Measurements from ENCODE around the gene C11orf24.

C11orf24 gene

DNA sequence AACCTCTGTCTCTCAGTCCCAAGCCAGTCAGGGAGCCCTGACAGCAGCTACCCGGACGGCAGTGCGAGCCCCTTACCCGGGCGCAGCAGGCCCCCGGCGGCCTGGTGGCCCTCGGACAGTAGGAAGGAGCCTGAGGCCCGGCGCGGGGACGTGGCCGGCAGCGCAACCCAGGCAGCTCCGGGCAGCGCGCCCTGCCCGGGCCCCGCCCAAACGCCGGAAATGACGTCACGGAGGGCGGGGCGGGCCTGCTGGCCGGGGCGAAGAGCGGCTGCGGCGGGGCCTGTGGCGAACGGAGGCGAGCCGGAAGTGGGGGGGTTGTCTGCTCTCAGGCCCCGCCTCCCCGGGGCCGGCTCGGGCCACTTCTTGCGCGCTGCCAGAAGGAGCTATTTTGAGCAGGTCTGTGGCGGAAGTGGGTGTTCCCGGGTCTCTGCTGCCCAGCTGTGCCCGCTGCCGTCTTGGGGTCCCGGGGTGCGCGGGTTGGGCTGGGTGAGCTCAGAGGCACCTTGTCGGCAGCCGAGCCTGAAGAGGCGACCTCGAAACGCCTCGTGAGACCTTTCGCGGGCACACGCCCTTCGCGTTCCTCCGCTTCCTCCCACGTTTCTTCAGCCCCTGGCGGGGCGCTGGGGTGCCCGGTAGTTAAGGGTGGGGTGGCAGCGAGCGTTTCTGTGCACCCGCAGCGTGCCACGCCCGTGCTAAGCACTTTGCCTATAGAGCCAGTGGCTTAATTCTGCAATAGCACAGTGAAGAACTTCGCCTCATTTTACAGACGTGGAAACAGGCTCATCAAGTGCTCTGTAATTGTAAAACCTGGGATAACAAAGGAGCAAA lies at the start of gene C11orf24:
Gene C11orf24 (minus strand): TSS at position 193 of the 828 bp plus-strand sequence. CDS start 8,206 bp downstream, outside the sequence.
- DNase-seq, result peak; percentile 97
- H3K9me3 Mint-ChIP-seq, result no peaks in the 10 kb centered on the region
- H3K27ac Mint-ChIP-seq, result peak within 1 kb of the TSS; percentile 98
- TF ChIP-seq, protein P1, sequence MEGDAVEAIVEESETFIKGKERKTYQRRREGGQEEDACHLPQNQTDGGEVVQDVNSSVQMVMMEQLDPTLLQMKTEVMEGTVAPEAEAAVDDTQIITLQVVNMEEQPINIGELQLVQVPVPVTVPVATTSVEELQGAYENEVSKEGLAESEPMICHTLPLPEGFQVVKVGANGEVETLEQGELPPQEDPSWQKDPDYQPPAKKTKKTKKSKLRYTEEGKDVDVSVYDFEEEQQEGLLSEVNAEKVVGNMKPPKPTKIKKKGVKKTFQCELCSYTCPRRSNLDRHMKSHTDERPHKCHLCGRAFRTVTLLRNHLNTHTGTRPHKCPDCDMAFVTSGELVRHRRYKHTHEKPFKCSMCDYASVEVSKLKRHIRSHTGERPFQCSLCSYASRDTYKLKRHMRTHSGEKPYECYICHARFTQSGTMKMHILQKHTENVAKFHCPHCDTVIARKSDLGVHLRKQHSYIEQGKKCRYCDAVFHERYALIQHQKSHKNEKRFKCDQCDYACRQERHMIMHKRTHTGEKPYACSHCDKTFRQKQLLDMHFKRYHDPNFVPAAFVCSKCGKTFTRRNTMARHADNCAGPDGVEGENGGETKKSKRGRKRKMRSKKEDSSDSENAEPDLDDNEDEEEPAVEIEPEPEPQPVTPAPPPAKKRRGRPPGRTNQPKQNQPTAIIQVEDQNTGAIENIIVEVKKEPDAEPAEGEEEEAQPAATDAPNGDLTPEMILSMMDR (IDR thresholded peaks at IDR 0.05), result no peak
- H3K36me3 Mint-ChIP-seq (ENCODE audit: low read depth), result peaks cover 26% of the 10 kb centered on the region
- peaks cover 28% of the 10 kb centered on the region for H3K4me1 Mint-ChIP-seq
- peak within 1 kb of the TSS; percentile 98 for H3K4me3 Mint-ChIP-seq
- no peaks in the 10 kb centered on the region for H3K27me3 Mint-ChIP-seq (ENCODE audit: low read depth, poor library complexity)

DNA sequence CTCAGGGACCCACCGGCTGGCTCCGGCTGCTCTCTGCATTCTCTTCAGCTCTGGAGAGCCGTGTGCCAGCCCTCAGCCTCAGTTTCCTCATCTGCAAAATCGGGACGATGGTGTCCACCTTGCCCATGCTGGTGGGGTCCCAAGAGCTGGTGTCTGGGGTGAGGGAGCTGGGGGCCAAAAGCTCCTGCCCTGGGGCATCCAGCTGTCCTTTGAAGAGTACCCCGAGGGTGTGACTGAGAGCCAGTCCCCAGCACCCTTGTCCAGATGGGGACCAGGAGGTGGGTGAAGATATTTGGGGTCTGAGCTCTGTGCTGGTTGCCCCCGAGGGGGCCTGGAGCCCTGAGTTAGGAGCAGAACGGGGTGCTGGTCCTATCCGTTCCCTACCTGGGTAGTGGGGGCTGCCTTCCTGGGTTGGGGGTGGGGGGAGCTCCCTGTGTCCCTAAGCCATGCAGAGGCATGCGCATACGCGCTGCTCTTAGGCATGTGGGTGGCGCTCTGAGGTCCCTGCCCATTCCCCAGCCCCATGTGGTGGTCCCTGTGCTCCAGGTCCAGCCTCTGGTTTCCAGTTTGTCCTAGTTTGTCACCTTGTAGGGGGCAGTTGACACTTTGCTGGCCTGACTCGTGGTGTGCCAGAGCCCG lies 45.5 kb upstream of the C11orf24 start:
- no peak for DNase-seq
- Mint-ChIP-seq H3K27ac (no peak overlapping the region), H3K4me1 (peaks cover 44% of the 10 kb centered on the region), H3K27me3 (ENCODE audit: low read depth, poor library complexity) (peaks cover 7% of the 10 kb centered on the region), H3K36me3 (ENCODE audit: low read depth) (peaks cover 29% of the 10 kb centered on the region), H3K4me3 (no peak overlapping the region), H3K9me3 (peaks cover 19% of the 10 kb centered on the region)
- TF ChIP-seq, protein P1 (IDR thresholded peaks at IDR 0.05), result no peak

DNA sequence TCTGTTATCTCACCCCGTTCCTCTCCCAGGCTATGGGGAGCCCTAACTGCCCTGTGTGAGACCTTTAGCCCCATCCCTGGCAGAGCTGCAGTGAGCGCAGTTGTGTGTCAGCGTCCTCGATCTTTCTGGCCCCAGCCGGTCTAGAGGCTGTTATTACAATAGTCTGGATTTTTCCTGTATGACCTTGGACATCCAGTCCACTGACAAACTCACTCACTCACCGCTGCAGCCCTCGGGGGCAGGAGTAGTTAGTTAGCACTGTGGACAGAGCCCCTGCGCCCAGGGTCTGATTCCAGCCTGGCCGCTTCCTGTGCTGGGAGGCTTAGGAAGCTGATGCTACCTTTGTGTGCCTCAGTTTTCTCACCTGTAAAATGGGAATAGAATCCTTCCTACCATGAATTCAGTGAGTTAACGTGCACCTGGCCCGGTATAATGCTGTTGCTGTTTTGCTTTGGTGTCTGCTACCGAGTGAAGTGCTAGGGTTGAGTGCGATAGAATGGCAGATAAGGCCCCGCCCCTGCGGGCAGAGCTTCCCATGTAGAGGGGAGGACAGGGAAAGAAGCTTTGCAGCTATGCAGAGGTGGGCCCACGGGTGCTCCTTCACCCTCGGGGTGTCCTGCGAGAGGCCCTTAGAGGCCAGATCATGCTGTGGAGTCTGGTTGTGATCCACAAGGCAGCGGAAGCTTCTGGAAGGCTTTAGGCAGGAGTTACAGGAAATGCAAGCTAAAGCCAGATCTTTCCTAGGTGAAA lies 43.6 kb upstream of the C11orf24 start:
- no peak for DNase-seq
- Mint-ChIP-seq H3K36me3 (ENCODE audit: low read depth) (peaks cover 11% of the 10 kb centered on the region), H3K27me3 (ENCODE audit: low read depth, poor library complexity) (peaks cover 7% of the 10 kb centered on the region), H3K9me3 (peaks cover 4% of the 10 kb centered on the region), H3K27ac (peak overlapping the region; percentile 29), H3K4me3 (peak overlapping the region; percentile 94), H3K4me1 (peaks cover 50% of the 10 kb centered on the region)
- TF ChIP-seq, protein P1 (IDR thresholded peaks at IDR 0.05), result no peak

DNA sequence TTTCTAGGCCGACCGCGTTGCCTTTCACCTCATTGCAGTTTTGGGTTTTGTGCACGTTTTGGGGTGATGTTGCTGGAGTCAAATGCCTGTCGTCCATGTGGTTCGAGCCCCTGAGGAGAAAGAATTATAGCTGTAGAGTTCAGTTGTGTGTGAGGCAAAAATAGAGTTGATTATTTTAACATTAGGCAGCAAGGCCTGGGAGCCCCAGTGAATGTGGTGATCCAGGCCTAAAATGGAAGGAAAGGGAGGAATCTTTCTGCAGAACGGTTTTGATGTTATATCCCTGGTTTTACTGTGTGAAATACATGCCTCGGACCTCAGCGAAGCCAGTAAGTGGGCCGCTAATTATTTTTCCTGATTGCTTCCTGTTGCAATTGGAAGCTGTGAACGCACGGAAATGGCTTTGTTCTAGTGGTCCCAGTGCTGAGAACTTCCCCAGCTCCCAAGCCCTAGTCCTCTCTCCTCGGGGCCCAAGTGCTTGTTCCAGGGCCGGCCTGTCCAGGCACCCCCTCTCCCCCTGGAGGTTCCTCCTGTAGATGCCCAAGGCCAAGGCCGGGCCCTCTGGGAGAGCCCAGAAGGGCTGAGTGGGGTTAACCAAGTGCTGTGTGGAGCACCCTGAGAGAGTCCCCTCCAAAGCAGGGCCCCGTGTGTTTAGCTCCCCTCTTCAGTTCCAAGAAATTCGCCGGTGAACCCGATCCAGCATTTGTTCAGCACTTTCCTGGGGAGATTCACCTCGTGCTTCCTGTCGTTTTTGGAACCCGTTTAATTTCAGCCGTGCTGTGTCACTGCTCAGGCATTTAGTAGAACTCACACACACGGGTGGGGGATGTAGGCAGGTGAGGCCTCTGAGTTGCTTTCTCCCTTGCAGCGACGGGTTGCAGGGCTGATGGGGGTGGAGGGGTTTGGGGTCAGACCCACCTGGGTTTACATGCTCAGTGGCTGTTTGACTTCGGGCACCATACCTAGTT lies 42.7 kb upstream of the C11orf24 start:
- TF ChIP-seq, protein P1 (IDR thresholded peaks at IDR 0.05), result no peak
- Mint-ChIP-seq H3K9me3 (no peaks in the 10 kb centered on the region), H3K27ac (peak overlapping the region; percentile 91), H3K4me1 (peaks cover 58% of the 10 kb centered on the region), H3K4me3 (peak overlapping the region; percentile 94), H3K36me3 (ENCODE audit: low read depth) (peaks cover 2% of the 10 kb centered on the region), H3K27me3 (ENCODE audit: low read depth, poor library complexity) (peaks cover 7% of the 10 kb centered on the region)
- DNase-seq, result no peak

DNA sequence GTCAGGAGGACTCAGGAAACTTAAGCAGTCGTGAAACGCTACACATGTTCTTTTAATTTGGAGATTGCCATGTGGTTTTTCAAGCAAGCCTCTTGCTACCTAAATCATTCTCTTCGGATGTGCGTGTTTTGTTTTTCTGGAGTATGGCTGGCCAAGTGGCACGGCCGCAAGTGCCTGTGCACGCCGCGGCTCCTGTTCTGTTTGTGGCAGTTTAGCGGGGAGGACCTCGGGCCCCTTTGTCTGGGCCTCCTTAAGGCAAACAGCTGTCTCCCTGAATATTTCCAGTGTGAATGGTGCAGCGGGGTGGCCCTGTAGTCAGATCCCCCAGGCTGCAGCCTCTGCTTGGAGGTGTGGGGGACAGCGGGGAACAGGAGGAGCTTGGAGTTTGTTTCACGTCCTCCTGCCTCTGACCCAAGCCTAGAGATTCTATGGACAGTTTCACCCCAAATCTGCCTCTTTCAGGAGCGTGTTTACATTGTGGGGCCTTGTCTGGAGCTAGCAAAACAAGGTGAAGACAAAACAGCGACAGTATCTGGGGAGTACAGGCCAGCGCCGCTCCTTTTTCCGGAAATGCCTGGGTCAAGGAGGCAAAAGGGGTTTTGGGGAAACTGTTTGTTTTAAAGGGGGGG lies 41.9 kb upstream of the C11orf24 start:
- Mint-ChIP-seq H3K27me3 (ENCODE audit: low read depth, poor library complexity) (peaks cover 7% of the 10 kb centered on the region), H3K4me1 (peaks cover 58% of the 10 kb centered on the region), H3K27ac (peak overlapping the region; percentile 91), H3K9me3 (no peaks in the 10 kb centered on the region), H3K36me3 (ENCODE audit: low read depth) (no peaks in the 10 kb centered on the region), H3K4me3 (peak overlapping the region; percentile 94)
- DNase-seq, result no peak
- TF ChIP-seq, protein P1 (IDR thresholded peaks at IDR 0.05), result no peak

All from nephron progenitor cell (in vitro differentiated cells).